Endothelial cell of umbilical vein (primary cell): ENCODE results near the gene ALLC. TPM values are rescaled to one million over a fixed set of nuclear protein-coding genes. Genes with fewer than 3 reads are reported as not detected.

Source experiments
- BruUV-seq: library from RNA; stranded (reverse); fragments of 400-500 nt; replicated peaks from 2 replicates; lab custom pipeline; 2021; lab: Mats Ljungman, UMichigan
- CTCF ChIA-PET: fragments of 300-600, 350-600 bp; sonication (Branson Sonifier 250); formaldehyde crosslinking; loops from one replicate; lab custom pipeline; 2021; ENCODE audit warnings: antibody characterized with exemption, inconsistent platforms; lab: Charles Lee
- POLR2A ChIA-PET: fragments of 300-600, 350-600 bp; sonication (Branson Sonifier 250); formaldehyde crosslinking; loops from one replicate; lab custom pipeline; 2021; ENCODE audit warnings: antibody characterized with exemption, inconsistent platforms; lab: Charles Lee
- DNase-seq: peaks from one replicate; pipeline ENCODE4 v3.0.0-alpha.2; 2011; ENCODE audit warnings: low read depth, low spot score
- FAIRE-seq: peaks from 2 replicates; lab custom pipeline; 2011; peaks lifted over from hg19 to GRCh38; lab: Jason Lieb, UNC
- H2AFZ ChIP-seq: 2 replicates; pipeline ENCODE4 v1.6.0; 2012; ENCODE audit warnings: low read depth, low read length, control low read depth, inconsistent platforms
- H3K27ac ChIP-seq: 2 replicates; pipeline ENCODE4 v1.5.1; 2011; ENCODE audit warnings: low read depth, mild to moderate bottlenecking, control low read depth, low read length, moderate library complexity; ENCODE audit not compliant: insufficient read depth
- H3K27me3 ChIP-seq, 2 experiments: 2 replicates each; pipeline versions ENCODE4 v1.6.0 to v1.6.1; 2011; ENCODE audit warnings: low read length in 2 of 2, mixed read lengths in 1 of 2; ENCODE audit not compliant: control insufficient read depth in 2 of 2, insufficient read depth in 2 of 2
- H3K36me3 ChIP-seq, 2 experiments: 2 replicates in 1 of 2; 3 replicates in 1 of 2; pipeline ENCODE4 v1.5.1; 2011; ENCODE audit warnings: low read length in 2 of 2, mild to moderate bottlenecking in 1 of 2, moderate library complexity in 1 of 2; ENCODE audit not compliant: control insufficient read depth in 2 of 2, insufficient read depth in 2 of 2; ENCODE audit errors: extremely low read depth in 1 of 2
- H3K4me1 ChIP-seq: 3 replicates; pipeline ENCODE4 v1.5.1; 2011; ENCODE audit warnings: mild to moderate bottlenecking, low read length; ENCODE audit not compliant: control insufficient read depth, insufficient read depth; ENCODE audit errors: extremely low read depth
- H3K4me2 ChIP-seq: 2 replicates; pipeline ENCODE4 v1.6.1; 2011; ENCODE audit warnings: low read length, control low read depth, mixed read lengths; ENCODE audit not compliant: insufficient read depth
- H3K4me3 ChIP-seq, 3 experiments: fragments of 200-600 bp in 1 of 3; sonication (generic), shearing (Covaris generic) in 1 of 3; replicated peaks in 1 of 3; 2 replicates each; pipeline ENCODE4 v1.5.1; 2011 to 2016; ENCODE audit warnings: control low read depth in 3 of 3, low read length in 3 of 3, mild to moderate bottlenecking in 2 of 3, inconsistent platforms in 1 of 3, low read depth in 1 of 3, moderate library complexity in 1 of 3; ENCODE audit not compliant: insufficient read depth in 1 of 3
- H3K79me2 ChIP-seq: 2 replicates; pipeline ENCODE4 v1.6.0; 2012; ENCODE audit warnings: low read length, inconsistent platforms; ENCODE audit not compliant: control insufficient read depth, insufficient read depth
- H3K9ac ChIP-seq: replicated peaks from 2 replicates; pipeline ENCODE3; 2011; ENCODE audit warnings: low read length, control low read depth; ENCODE audit not compliant: insufficient read depth; ENCODE audit errors: extremely low read depth
- H3K9me1 ChIP-seq: replicated peaks from 3 replicates; pipeline ENCODE4 v1.6.0; 2011; ENCODE audit warnings: mild to moderate bottlenecking, low read length; ENCODE audit not compliant: control insufficient read depth, insufficient read depth; ENCODE audit errors: extremely low read depth
- H3K9me3 ChIP-seq: replicated peaks from 2 replicates; pipeline ENCODE4 v1.5.1; 2012; ENCODE audit warnings: low read length, inconsistent platforms; ENCODE audit not compliant: control insufficient read depth, insufficient read depth
- H4K20me1 ChIP-seq: replicated peaks from 2 replicates; pipeline ENCODE3; 2011; ENCODE audit warnings: mild to moderate bottlenecking, low read length; ENCODE audit not compliant: control insufficient read depth, insufficient read depth; ENCODE audit errors: extremely low read depth
- EZH2 ChIP-seq: IDR thresholded peaks from 2 replicates; pipeline ENCODE4 v1.6.1; 2012; ENCODE audit warnings: borderline replicate concordance, low read depth, mild to moderate bottlenecking, moderate library complexity, low read length, inconsistent platforms; ENCODE audit not compliant: severe bottlenecking
- FOS ChIP-seq: IDR thresholded peaks from 2 replicates; pipeline ENCODE4 v1.6.1; 2011; ENCODE audit warnings: mild to moderate bottlenecking, low read length, moderate library complexity, borderline replicate concordance; ENCODE audit not compliant: insufficient read depth
- GATA2 ChIP-seq: IDR thresholded peaks from 2 replicates; pipeline ENCODE4 v1.7.0; 2011; ENCODE audit warnings: low read depth, mild to moderate bottlenecking, moderate library complexity, mixed read lengths, low read length; ENCODE audit not compliant: insufficient read length, insufficient read depth
- JUN ChIP-seq: IDR thresholded peaks from 2 replicates; pipeline ENCODE4 v1.6.1; 2011; ENCODE audit warnings: borderline replicate concordance, low read depth; ENCODE audit not compliant: insufficient read length, insufficient read depth
- MAX ChIP-seq: IDR thresholded peaks from 2 replicates; pipeline ENCODE4 v1.6.1; 2011; ENCODE audit not compliant: insufficient read depth, insufficient read length
- MYC ChIP-seq: IDR thresholded peaks from one replicate; pipeline ENCODE4 v1.6.1; 2011; ENCODE audit warnings: mild to moderate bottlenecking, low read depth, low read length
- POLR2A ChIP-seq: IDR thresholded peaks from 2 replicates; pipeline ENCODE4 v1.6.1; 2012; ENCODE audit warnings: low read depth, mild to moderate bottlenecking, control low read depth, low read length
- POLR2AphosphoS5 ChIP-seq: IDR thresholded peaks from 2 replicates; pipeline ENCODE4 v1.6.1; 2012; ENCODE audit warnings: low read depth, mild to moderate bottlenecking, control low read depth, low read length, moderate library complexity; ENCODE audit not compliant: insufficient read depth
- dilution Hi-C: fragments of 300-500 bp; cut with MboI; formaldehyde crosslinking; loops from one replicate; pipeline ENCODE4 v1.15.0; 2019; ENCODE audit warnings: low sequenced_read_pairs; ENCODE audit not compliant: extremely low pct_ligation_motif_present
- intact Hi-C: fragments of 100-400 bp; cut with micrococcal nuclease; formaldehyde crosslinking; loops from one replicate; pipeline ENCODE4 v1.10.0; 2022
- polyA plus RNA-seq, 4 experiments: library from polyadenylated mRNA; depleted of rRNA in 3 of 4; stranded (reverse) in 3 of 4; unstranded in 1 of 4; fragments of >200 nt; gene quantifications; 2 replicates each; pipeline versions ENCODE4 v1.2.1 to v1.2.3, GENCODE V29; 2011 to 2012; ENCODE audit warnings: missing spikeins in 1 of 4
- total RNA-seq: library from RNA; stranded (reverse); gene quantifications from 2 replicates; pipeline ENCODE4 v1.2.3, GENCODE V29; 2021
- TF ChIP-seq, protein P1 (sequence below), 2 donors: IDR thresholded peaks; 1 replicate in 1 of 2; 2 replicates in 1 of 2; pipeline ENCODE4 v1.5.1; 2011; ENCODE audit warnings: low read length in 2 of 2, mild to moderate bottlenecking in 2 of 2, moderate library complexity in 2 of 2, control low read depth in 1 of 2, inconsistent platforms in 1 of 2, low read depth in 1 of 2; ENCODE audit not compliant: insufficient read depth in 1 of 2; ENCODE audit errors: extremely low read depth in 1 of 2

The ALLC gene
- total and polyA plus RNA-seq, 2 donors (not counting 3 experiments of a cell fraction or from before 2014, with no cell fraction given) = not detected

- FAIRE-seq = no peak
- intact Hi-C loops = no loop called here
- CTCF ChIA-PET = no interaction called here
These were observed 81.3 kb downstream of the ALLC start for GRCh38 chr2:3739313-3739712.

More at GRCh38 chr2:3739313-3739712, 81.3 kb downstream of the ALLC start:
- H3K4me2 ChIP-seq = no peak overlapping the region
- H3K9ac ChIP-seq = no peak overlapping the region
- H3K27me3 ChIP-seq = no peaks in the 10 kb centered on the region
- POLR2A ChIA-PET = no interaction called here
- no peaks in the 10 kb centered on the region for H3K36me3 ChIP-seq
- no peak overlapping the region for H3K27ac ChIP-seq
- no peak overlapping the region for H2AFZ ChIP-seq
- no peaks in the 10 kb centered on the region for H3K79me2 ChIP-seq
- H3K4me3 ChIP-seq = no peak overlapping the region
- H3K9me3 ChIP-seq = no peaks in the 10 kb centered on the region
- no peaks in the 10 kb centered on the region for H3K9me1 ChIP-seq
- no peak for TF ChIP-seq FOS
- no peak for TF ChIP-seq MAX
- TF ChIP-seq POLR2A = no peak
- TF ChIP-seq EZH2 = no peak
- no peak for TF ChIP-seq MYC
- TF ChIP-seq, protein P1, sequence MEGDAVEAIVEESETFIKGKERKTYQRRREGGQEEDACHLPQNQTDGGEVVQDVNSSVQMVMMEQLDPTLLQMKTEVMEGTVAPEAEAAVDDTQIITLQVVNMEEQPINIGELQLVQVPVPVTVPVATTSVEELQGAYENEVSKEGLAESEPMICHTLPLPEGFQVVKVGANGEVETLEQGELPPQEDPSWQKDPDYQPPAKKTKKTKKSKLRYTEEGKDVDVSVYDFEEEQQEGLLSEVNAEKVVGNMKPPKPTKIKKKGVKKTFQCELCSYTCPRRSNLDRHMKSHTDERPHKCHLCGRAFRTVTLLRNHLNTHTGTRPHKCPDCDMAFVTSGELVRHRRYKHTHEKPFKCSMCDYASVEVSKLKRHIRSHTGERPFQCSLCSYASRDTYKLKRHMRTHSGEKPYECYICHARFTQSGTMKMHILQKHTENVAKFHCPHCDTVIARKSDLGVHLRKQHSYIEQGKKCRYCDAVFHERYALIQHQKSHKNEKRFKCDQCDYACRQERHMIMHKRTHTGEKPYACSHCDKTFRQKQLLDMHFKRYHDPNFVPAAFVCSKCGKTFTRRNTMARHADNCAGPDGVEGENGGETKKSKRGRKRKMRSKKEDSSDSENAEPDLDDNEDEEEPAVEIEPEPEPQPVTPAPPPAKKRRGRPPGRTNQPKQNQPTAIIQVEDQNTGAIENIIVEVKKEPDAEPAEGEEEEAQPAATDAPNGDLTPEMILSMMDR (IDR thresholded peaks at IDR 0.05; ENCODE audit: extremely low read depth in 1 of 2, insufficient read depth in 1 of 2, low read depth in 1 of 2, low read length in 2 of 2) = no peak
- TF ChIP-seq POLR2AphosphoS5 = no peak
- TF ChIP-seq GATA2 = no peak
- TF ChIP-seq JUN = no peak
- no peaks in the 10 kb centered on the region for H3K4me1 ChIP-seq
- BruUV-seq = no TSS peak
- no peak for DNase-seq
- dilution Hi-C loops = no loop called here
- H4K20me1 ChIP-seq = no peaks in the 10 kb centered on the region
